SW 1271 (cell line): ENCODE results near the gene LPO.

Experiments
- DNase-seq, 2 experiments: peaks; one replicate each; lab custom pipeline; 2025; lab: John Stamatoyannopoulos, UW

Gene LPO

DNA sequence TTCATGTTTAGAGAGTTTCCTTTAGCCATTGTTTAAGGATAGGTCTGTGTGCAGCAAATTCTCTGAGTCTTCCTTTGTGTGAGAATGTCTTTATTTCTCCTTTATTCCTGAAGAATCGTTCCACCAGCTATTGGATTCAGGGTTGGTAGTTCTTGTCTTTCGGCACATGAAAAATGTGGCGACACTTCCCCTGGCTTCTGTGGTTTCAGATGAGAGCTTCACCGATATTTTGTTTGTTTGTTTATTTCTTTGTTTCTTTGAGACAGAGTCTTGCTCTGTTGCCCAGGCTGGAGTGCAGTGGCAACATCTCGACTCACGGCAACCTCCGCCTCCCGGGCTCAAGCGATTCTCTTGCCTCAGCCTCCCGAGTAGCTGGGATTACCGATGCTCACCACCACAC, 23.8 kb downstream of the LPO start:
- DNase-seq = no peak

DNA sequence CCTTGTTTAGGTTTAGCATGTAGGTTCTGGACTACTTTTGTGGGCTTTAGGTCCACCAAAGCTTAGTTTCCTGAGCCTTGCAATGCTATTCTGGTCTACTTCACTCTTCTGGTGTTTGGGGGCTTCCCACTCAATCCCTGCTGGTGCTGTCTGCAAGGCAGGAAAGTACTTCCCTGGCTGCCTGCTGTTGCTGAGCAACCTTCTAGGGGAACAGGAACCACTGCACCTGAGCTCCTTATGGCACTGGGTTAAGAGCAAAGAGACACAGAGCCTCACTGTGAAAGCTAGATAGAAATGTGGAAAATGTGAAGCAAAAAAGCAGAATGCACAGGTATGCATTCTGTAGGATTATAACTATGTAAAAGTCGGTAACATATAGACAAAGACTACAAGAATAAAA, 25.4 kb downstream of the LPO start:
- no peak for DNase-seq

DNA sequence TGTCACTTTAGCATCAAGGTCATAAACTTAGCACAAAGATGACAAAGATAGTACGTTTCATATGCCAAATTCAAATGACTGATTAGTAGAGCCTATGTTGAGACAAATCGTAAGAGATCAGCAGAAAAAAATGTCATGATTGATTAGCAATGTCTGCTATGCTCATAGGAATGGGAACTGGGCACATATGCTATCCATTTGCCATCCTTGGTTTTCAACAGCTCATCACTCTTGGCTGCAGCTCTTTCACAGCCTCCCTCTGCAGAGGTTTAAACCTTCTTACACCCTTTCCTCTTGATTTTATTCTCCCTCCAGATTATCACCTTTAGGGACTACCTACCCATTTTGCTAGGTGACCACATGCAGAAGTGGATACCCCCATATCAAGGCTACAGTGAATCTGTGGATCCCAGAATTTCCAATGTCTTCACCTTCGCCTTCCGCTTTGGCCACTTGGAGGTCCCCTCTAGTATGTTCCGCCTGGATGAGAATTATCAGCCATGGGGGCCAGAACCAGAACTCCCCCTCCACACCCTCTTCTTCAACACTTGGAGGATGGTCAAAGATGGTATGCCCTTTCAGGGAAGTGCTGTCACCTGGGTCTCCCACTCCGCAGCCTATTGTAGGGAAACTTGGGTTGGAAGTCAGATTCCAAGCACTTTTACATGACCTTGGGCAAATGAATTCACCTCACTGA, 26.2 kb downstream of the LPO start:
- no peak for DNase-seq

DNA sequence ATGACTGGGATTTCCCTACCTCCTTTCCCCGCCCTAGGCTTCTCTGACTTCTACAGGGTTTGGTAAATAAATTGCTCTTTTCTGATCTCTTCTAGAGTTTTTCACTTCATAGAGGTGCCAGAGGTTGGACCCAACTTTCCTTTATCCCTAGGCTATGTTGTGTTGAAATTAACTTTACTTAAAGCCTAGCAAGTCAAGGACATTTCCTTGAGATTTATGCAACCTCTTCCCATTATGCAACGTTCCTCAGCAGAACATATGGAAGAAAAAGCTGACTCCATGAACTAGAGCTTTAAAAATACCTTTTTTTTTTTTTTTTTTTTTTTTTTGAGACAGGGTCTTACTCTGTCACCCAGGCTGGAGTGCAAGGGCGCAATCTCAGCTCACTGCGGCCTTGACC, 26.9 kb downstream of the LPO start:
- no peak for DNase-seq

DNA sequence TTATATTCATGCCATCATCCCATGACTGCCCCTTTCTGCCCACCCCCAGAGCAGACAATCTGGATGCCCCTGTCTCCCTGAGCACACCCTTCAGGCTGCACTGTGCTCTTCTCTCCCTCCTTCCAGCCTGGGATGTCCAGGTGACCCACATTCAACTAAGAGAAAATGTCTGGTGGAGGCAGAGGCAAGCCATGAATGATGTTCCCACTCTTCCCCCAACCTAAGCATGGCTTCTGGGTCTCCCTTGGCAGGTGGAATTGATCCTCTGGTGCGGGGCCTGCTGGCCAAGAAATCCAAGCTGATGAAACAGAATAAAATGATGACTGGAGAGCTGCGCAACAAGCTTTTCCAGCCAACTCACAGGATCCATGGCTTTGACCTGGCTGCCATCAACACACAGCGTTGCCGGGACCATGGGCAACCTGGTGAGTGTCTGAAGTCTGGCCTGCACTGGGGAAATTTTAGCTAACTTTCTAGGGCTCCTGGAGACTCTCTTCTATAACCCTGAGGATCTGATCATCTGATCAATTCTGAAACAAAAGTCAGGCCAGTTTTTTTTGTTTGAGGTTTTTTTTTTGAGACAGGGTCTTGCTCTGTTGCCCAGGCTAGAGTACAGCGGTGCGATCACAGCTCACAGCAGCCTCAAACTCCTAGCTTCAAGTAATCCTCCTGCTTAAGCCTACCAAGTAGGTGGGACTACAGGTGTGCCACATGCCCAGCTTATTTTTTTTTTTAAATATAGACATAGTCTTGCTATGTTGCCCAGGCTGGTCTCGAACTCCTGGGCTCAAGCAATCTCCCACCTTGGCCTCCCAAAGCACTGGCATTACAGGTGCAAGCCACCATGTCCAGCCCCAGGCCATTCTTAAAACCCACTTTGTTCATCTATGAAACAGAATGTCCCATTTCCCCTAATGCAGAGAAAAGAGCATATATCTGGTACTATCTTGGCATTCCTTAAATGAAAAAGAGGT, 27.8 kb downstream of the LPO start:
- no peak for DNase-seq

DNA sequence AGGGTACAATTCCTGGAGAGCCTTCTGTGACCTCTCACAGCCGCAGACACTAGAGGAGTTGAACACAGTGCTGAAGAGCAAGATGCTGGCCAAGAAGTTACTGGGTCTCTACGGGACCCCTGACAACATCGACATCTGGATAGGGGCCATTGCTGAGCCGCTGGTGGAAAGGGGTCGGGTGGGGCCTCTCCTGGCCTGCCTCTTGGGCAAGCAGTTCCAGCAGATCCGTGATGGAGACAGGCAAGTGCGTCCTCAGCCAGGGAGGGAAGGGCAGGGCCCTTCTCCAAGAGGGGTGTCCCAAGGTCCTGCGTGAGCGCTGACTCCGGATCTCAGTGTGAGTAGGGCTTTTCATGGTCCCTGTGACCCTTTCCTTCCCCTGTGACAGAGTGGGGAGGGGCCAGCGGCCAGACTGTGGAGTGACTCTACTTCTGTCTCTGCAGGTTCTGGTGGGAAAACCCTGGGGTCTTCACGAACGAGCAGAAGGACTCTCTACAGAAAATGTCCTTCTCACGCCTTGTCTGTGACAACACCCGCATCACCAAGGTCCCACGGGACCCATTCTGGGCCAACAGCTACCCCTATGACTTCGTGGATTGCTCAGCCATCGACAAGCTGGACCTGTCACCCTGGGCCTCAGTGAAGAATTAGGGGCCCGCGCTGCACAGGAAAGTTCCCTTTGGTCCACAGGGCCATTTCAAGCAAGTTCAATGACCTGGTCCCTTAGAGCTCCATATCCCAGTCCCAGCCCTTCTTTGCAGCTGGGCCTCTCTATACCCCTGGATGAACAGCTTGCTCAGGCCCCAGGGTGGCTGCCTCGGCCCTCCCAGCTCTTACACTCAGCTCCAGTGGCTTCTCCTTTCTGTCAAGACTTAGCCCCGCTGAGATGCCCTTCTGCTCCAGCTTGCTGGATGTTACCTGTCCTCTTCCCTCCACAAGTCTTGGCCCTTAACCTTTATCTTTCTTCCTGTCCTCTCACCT, 29.3 kb downstream of the LPO start:
- no peak for DNase-seq

DNA sequence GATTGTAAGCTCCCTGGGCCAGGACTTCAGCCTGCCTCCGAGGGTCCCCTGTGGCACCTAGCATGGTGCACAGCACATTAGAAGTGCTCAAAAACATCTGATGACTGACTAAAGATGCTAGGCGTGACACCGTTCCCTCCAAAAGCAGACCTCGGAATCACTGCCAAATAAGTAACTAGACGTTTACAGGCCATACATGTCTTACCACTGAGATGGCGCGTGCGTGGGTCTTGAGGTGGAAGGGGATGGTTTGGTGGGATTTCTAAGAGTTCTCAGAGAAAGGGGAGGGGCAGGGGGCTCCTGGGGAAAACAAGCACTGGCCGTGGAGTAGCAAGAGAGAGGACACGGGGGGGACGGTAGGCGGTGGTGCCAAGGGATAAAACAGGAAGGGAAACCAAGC, 29.9 kb downstream of the LPO start:
- no peak for DNase-seq

DNA sequence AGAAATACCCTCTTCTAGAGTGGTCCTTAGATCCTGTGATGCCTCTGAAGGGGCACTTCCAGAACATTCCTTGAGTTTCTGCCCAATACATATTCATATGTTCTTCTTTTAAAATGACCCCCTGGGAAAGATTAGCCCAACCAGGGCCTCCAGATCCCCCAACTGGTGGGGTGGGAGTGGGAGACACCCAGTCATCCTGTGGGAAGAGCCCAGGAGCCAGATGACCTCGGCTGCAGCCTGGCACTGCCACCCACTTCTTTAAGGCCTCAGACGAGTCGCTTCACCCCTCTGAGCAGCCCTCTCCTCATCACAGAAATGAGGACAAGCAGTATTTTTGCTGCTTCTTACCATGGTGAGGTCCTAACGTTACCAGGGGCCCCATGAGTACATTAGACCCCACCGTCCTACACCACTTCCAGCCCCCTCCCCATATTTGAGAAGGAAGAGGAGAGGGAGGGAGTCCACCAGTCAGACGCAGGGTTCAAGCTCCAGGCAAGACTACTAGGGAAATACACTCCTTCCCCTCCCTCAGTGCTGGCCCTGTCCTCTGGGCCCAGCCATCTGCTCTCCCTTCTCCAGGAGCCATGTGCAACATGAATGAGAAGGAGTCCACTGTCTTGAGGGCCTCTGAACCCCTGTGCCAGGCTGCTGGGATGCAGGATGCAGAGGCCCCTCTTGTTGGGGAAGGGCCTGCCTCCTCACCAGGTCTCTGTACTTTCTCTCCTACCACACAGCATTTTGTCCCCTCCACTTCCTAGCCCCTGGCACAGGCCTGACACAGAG, 30.6 kb downstream of the LPO start:
- no peak for DNase-seq

DNA sequence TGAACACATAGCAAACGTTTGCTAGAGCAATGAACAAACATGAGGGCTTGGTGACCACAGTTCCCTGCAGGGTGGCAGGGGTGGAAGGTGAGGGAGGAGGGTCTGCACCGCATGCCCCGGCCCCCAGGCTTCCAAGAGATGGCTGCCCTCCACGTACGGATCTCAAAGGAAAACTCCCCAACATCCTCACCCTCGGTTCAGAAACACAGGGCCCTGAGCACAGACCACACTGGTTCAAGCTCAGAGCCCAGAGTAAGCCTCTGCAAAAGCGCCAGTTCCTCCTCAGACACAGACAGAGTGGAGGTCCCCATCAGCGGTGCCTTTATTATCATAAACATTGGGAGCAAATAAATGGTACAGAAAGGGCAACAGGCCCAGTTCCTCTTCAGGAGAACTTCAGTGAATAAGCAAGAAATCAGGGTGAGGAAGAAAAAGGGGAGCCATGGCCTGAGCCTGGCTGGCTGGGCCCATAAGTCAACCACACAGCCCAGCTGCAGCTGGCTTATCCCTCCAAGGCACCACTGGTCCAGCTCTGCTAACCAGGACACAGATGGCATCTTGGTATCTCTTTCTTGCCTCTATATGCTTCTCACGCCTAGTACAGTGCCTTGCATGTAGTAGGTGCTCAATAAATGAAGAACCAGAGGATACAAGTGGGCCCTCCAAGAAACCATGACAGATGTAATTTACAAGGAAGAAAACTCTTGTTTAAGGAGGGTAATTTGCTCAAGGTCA, 31.3 kb downstream of the LPO start:
- DNase-seq = no peak

DNA sequence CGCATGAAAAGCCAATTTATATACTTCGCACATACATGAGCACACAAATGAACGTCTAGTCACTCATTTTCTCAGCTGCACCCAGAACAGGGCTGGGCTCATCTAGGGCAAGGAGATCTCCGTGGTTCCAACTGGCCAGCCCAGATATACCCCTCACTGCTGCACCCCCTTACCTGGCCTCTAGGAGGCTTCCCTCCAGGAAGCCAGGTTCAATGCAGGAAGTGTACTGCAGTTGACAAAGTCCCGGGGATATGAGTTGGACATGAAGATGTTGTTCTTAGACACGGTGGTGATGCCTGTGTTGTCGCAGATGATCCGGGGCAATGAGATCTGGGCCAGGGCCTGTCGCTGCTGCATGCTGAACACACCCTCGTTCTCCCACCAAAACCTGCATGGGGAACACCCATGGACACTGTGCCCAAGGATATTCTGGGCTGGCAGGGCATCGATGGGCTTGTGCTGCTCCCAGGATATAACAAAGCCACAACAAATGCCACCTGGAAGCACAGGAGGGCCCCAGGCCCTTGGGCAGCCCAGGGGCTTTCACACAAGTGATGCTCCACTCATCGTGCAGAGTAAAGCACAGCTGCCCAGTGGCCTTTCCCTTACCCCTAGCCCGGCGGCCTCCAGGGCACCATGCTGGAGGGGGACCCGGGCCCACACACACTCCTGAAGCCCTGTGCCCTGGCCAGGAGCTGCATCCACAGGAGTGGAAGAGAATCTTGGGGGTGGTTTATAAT, 32.3 kb downstream of the LPO start:
- DNase-seq = no peak

DNA sequence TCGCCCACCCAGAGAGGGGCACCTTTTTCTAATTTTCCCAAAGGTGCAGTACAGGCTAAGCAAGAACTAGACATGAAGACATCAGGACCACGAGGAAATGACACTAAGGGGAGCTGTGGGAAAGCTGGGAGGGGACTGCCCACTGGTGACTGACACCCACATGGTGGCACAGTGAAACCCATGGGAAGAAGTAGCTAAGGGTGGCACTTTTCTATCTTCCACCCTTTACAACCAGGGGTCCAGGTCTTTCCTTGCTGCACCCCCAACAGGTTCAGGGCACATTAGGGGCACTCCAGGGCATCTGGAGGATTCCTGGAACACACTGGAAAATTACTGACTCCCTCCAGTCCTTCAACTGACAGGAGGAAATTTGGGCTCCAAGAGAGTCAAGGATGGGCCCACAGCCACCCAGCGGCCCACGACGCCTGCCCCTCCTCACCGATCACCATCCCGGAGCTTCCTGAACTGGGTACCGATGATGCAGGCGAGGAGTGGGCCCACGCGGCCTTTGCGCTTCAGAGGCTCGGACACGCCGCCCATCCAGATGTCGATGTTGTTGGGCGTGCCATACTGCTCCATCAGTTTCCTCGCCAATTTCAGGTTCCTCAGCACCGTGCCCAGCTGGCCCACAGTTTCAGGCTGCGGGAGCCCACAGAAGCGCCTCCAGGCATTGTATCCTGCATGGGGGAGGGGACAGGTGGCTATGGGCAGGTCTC, 33.0 kb downstream of the LPO start:
- no peak for DNase-seq

DNA sequence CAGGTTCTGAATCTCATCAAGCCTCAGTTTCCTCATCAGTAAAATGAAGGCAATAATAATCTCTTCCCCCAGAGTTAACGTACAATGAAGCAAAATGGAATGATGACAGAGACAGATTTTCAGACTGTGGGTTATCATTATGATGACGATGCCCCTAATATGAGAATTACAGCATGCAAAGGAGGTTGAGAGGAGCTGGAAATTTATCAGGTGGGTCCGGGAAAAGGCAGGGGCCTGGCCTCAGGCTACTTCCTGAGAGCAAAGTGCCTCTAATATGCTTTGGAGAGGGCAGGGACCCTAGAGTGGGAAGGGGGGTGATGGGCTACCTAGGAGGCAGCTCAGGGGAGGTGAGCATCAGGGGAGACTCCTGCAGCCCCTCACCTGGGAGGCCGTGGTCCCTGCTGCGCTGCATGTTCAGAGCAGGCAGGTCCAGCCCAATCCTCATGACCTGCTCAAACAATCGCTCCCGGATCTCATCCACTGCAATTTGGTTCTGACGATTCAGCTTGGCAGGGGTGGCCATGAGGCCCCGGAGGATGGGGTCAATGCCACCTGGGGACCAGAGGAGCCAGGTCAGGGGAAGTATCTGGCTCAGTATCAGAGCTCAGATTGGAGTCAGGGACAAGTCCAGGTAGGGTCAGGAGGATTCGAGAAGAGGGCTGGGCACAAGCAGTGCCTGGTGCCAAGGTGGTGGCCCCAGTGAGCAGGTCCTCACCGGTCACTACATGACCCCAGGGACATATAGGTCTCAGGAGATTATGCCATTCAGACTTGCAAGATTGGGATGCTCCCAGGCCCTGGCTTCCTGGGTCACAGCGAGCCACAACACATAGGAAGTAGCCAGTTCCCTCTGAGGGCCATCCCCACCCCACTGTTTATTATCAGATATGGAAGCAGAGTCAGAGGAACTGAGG, 34.2 kb downstream of the LPO start:
- DNase-seq = no peak

DNA sequence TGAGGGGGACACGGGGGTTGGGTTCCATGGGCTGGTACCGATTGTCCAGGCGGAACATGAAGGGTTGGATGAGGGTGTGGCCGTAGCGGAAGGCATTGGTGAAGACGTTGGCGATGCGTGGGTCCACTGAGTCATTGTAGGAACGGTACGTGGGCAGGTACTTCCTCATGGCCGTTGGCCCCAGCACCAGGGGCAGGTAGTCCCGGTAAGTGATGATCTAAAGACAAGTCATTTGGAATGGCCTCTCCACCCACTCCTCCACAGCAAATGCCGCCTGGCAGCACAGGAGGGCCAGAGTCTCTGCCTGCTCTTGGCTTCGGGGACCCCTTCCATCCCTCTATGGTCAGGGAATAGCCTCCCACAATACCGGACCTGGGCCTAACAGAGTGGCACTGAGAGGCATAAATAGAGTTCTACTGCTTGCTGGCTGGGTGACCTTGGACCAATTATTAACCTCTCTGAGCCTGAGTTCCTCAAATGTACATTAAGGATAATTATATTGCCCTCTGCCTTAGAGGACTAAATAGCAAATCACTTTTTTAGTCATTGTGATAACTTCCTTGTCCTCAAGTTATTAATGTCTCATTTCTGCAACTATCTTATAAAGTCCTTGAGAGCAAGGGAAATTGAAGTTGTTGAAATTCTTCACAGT, 35.2 kb downstream of the LPO start:
- DNase-seq = no peak

DNA sequence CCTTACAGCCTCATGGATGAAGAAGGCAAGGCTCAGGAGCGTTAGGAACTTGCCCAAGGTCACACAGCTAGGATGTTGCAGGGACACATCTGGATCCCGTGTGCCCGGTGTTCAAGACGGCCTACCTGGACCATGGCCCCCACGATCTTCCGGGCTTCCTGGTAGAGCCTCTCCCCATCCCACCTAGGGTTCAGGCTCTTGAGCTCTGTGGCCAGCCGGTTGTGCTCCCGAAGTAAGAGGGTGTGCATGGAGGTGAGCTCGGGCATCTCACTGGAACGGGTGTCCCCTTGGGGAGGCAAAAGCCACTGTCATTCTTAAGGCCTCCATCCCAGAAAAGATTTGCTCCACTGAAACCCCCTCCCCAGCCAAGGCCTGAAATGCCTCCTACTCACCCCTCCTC, 37.0 kb downstream of the LPO start:
- DNase-seq = no peak

DNA sequence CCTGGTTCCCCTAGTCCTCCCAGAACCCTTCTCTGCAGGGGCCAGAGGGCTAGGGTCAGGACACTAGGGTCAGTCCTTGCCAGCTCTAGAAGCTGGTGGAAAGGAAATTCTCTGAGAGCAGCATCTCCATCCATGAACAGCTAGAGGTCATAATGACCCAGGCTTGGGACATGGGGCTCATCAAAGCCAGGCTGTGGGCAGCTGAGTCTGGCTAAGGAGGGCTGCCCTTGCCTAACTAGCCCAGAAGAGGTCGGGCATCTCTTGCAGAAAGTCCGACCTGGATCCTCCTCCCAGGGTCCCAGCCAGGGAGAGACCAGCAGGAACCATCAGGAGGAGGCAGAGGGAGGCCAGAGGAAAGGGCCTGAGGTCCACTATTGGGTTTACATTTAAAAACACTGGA, 38.0 kb downstream of the LPO start:
- DNase-seq = no peak

DNA sequence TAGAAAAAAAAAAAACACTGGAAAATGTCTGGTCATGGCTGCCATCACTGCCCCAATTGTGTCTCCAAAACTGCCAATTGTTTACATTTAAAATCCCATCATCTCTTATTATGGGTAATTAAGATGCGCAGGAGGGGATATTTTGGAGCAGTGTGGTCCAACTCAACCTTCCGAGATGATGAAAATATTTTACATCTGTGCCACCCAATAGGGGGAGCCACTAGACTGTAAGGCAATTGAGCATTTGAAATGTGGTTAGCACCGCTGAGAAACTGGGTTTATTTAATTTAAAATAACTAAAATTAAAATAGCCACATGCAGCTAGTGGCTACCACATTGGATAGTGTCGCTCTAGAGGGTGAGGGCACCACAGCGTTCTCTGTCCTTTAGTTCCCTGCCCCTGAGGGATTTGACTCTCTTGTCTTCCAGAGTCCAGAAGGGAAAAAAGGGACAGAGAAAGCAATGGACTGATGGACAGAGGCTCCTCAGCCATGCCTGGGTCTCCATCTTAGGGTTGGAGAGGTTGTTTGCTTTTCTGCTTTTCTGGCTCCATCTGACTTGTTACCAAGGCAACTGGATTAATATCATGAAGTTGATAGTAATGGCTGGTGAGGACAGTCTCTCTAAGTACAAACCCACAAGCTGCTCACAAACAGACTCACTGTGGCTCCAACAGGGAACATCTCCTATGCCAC, 38.9 kb downstream of the LPO start:
- no peak for DNase-seq
